ENCODE data around the gene ZNF385B. TPM values are rescaled to one million over a fixed set of nuclear protein-coding genes. Genes with fewer than 3 reads are reported as not detected.

Gene ZNF385B
- total RNA-seq, 1 experiment from 2014 or later: 0.28 TPM

- no peak for TF ChIP-seq SIN3A (IDR thresholded peaks at IDR 0.05; ENCODE audit: borderline replicate concordance, insufficient read depth, low read depth, low read length)
- no peaks in the 10 kb centered on the region for H3K4me1 ChIP-seq (ENCODE audit: control insufficient read depth, insufficient read depth, low read length)
- H3K27me3 ChIP-seq (ENCODE audit: control insufficient read depth, insufficient read depth, low read length): no peaks in the 10 kb centered on the region
- H3K36me3 ChIP-seq (ENCODE audit: control insufficient read depth, insufficient read depth, low read length): no peaks in the 10 kb centered on the region
- no peak overlapping the region for H3K4me3 ChIP-seq (ENCODE audit: low read depth in 2 of 2, low read length in 2 of 2)
- DNase-seq (ENCODE audit: low read depth, low spot score) (no peak), ATAC-seq (no peak)
- intact Hi-C loops (cut with micrococcal nuclease; ENCODE audit: unreplicated experiment) (no loop called here), in situ Hi-C loops (cut with HindIII; ENCODE audit: low pct_unique_long_range_greater_than_20kb, low sequenced_read_pairs) (no loop called here)
- CTCF ChIA-PET: no interaction called here
- BruUV-seq (replicated peaks): no TSS peak
- no peak overlapping the region for H3K27ac ChIP-seq (ENCODE audit: low read length)
- POLR2A ChIA-PET: no interaction called here
- H3K9me3 ChIP-seq (ENCODE audit: control insufficient read depth, insufficient read depth, low read depth, low read length): no peaks in the 10 kb centered on the region
These were observed 318.0 kb downstream of the ZNF385B start for GRCh38 chr2:179543361-179543901.

DNA sequence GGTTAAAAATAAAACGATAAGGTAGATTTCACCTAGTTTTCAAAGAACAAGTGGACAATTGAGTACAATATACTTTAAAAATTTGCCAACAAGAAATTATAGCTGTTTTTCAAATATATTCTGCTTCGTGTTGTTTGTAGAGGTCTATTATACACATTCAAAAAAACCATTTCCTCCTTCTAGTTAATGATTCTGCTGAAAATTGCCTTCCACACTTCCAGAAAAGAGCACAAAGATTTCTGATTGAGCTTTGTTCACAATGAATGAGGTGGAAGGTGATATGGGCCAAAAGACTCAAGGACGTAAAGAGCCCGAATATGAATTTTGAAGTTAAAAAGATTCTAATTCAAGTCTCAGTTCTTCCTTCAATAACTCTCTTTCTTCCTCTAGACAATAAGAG, 319.8 kb downstream of the ZNF385B start:
- Histone ChIP-seq H3K36me3 (ENCODE audit: control insufficient read depth, insufficient read depth, low read length) (no peaks in the 10 kb centered on the region), H3K4me1 (ENCODE audit: control insufficient read depth, insufficient read depth, low read length) (no peaks in the 10 kb centered on the region), H3K9me3 (ENCODE audit: control insufficient read depth, insufficient read depth, low read depth, low read length) (no peaks in the 10 kb centered on the region), H3K27ac (ENCODE audit: low read length) (no peak overlapping the region), H3K4me3 (ENCODE audit: low read depth in 2 of 2, low read length in 2 of 2) (no peak overlapping the region), H3K27me3 (ENCODE audit: control insufficient read depth, insufficient read depth, low read length) (no peaks in the 10 kb centered on the region)
- BruUV-seq (replicated peaks): no TSS peak
- DNase-seq (ENCODE audit: low read depth, low spot score) (no peak), ATAC-seq (no peak)
- TF ChIP-seq POLR2AphosphoS5 (IDR thresholded peaks at IDR 0.05; ENCODE audit: low read depth, low read length) (no peak), SIN3A (IDR thresholded peaks at IDR 0.05; ENCODE audit: borderline replicate concordance, insufficient read depth, low read depth, low read length) (no peak), TCF7L2 (IDR thresholded peaks at IDR 0.05; ENCODE audit: low read depth, low read length) (no peak)
- TF ChIP-seq, protein P1, sequence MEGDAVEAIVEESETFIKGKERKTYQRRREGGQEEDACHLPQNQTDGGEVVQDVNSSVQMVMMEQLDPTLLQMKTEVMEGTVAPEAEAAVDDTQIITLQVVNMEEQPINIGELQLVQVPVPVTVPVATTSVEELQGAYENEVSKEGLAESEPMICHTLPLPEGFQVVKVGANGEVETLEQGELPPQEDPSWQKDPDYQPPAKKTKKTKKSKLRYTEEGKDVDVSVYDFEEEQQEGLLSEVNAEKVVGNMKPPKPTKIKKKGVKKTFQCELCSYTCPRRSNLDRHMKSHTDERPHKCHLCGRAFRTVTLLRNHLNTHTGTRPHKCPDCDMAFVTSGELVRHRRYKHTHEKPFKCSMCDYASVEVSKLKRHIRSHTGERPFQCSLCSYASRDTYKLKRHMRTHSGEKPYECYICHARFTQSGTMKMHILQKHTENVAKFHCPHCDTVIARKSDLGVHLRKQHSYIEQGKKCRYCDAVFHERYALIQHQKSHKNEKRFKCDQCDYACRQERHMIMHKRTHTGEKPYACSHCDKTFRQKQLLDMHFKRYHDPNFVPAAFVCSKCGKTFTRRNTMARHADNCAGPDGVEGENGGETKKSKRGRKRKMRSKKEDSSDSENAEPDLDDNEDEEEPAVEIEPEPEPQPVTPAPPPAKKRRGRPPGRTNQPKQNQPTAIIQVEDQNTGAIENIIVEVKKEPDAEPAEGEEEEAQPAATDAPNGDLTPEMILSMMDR (IDR thresholded peaks at IDR 0.05): no peak
- TF ChIP-seq, protein P2, sequence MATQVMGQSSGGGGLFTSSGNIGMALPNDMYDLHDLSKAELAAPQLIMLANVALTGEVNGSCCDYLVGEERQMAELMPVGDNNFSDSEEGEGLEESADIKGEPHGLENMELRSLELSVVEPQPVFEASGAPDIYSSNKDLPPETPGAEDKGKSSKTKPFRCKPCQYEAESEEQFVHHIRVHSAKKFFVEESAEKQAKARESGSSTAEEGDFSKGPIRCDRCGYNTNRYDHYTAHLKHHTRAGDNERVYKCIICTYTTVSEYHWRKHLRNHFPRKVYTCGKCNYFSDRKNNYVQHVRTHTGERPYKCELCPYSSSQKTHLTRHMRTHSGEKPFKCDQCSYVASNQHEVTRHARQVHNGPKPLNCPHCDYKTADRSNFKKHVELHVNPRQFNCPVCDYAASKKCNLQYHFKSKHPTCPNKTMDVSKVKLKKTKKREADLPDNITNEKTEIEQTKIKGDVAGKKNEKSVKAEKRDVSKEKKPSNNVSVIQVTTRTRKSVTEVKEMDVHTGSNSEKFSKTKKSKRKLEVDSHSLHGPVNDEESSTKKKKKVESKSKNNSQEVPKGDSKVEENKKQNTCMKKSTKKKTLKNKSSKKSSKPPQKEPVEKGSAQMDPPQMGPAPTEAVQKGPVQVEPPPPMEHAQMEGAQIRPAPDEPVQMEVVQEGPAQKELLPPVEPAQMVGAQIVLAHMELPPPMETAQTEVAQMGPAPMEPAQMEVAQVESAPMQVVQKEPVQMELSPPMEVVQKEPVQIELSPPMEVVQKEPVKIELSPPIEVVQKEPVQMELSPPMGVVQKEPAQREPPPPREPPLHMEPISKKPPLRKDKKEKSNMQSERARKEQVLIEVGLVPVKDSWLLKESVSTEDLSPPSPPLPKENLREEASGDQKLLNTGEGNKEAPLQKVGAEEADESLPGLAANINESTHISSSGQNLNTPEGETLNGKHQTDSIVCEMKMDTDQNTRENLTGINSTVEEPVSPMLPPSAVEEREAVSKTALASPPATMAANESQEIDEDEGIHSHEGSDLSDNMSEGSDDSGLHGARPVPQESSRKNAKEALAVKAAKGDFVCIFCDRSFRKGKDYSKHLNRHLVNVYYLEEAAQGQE (IDR thresholded peaks at IDR 0.05; ENCODE audit: insufficient read depth in 1 of 2, low read depth in 2 of 2, low read length in 1 of 2): no peak
- POLR2A ChIA-PET: no interaction called here
- intact Hi-C loops (cut with micrococcal nuclease; ENCODE audit: unreplicated experiment) (no loop called here), in situ Hi-C loops (cut with HindIII; ENCODE audit: low pct_unique_long_range_greater_than_20kb, low sequenced_read_pairs) (no loop called here)
- CTCF ChIA-PET: no interaction called here

DNA sequence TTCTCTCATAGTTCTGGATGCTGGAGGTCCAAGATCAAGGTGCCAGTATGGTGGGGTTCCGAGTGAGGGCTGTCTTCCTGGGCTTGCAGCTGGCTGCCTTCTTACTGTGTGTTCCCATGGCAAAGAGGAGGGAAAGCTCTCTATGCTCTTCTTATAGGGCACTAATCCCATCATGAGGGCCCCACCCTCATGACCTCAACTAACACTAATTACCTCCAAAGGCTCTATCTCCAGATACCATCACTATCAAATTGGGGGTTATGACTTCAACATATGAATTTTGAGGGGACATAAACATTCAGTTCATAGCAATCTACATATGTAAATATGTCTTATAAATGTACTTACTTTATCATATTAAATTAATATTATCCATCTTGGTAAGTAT, 322.3 kb downstream of the ZNF385B start:
- Histone ChIP-seq H3K27ac (ENCODE audit: low read length) (no peak overlapping the region), H3K27me3 (ENCODE audit: control insufficient read depth, insufficient read depth, low read length) (no peaks in the 10 kb centered on the region), H3K36me3 (ENCODE audit: control insufficient read depth, insufficient read depth, low read length) (no peaks in the 10 kb centered on the region), H3K4me1 (ENCODE audit: control insufficient read depth, insufficient read depth, low read length) (no peaks in the 10 kb centered on the region), H3K9me3 (ENCODE audit: control insufficient read depth, insufficient read depth, low read depth, low read length) (no peaks in the 10 kb centered on the region), H3K4me3 (ENCODE audit: low read depth in 2 of 2, low read length in 2 of 2) (no peak overlapping the region)
- in situ Hi-C loops (cut with HindIII; ENCODE audit: low pct_unique_long_range_greater_than_20kb, low sequenced_read_pairs) (no loop called here), intact Hi-C loops (cut with micrococcal nuclease; ENCODE audit: unreplicated experiment) (no loop called here)
- ATAC-seq: no peak
- BruUV-seq (replicated peaks): no TSS peak
- ChIA-PET CTCF (no interaction called here), POLR2A (no interaction called here)
- TF ChIP-seq TCF7L2 (IDR thresholded peaks at IDR 0.05; ENCODE audit: low read depth, low read length): no peak
- no peak for TF ChIP-seq POLR2AphosphoS5 (IDR thresholded peaks at IDR 0.05; ENCODE audit: low read depth, low read length)
- TF ChIP-seq, protein P2 (IDR thresholded peaks at IDR 0.05; ENCODE audit: insufficient read depth in 1 of 2, low read depth in 2 of 2, low read length in 1 of 2): no peak
- TF ChIP-seq SIN3A (IDR thresholded peaks at IDR 0.05; ENCODE audit: borderline replicate concordance, insufficient read depth, low read depth, low read length): no peak
- TF ChIP-seq, protein P1 (IDR thresholded peaks at IDR 0.05): no peak
- no peak for DNase-seq (ENCODE audit: low read depth, low spot score)

Measured in Panc1 (cell line).